ENCODE measurements around the gene PIK3CD.

Gene PIK3CD

DNA sequence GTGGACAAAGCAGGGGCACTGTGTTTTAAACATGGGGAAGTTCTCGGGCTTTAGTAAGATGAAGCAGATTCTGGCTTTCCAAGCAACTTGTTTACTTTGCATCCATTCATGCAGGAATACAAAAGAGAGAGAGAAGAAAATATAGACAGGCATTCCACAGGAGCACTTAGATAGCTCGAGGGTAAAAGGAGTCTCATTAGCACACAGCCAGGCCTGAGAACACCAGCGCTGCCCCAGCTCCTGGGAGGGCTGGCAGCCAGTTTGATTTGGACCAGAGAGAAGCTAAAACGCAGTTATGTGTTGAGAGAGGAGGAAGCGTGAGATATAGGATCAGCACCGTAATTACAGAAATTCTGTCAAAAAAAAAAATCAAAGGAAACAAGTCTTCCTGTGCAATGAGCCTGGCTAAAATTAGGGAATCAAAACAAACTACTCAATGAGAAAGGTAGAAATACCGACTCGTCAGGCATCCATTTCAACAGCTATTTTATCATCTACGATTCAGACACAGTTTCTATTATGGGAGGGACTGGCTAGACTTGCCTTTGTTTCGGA is 104.0 kb downstream of the PIK3CD start:
- TF ChIP-seq, protein P1, sequence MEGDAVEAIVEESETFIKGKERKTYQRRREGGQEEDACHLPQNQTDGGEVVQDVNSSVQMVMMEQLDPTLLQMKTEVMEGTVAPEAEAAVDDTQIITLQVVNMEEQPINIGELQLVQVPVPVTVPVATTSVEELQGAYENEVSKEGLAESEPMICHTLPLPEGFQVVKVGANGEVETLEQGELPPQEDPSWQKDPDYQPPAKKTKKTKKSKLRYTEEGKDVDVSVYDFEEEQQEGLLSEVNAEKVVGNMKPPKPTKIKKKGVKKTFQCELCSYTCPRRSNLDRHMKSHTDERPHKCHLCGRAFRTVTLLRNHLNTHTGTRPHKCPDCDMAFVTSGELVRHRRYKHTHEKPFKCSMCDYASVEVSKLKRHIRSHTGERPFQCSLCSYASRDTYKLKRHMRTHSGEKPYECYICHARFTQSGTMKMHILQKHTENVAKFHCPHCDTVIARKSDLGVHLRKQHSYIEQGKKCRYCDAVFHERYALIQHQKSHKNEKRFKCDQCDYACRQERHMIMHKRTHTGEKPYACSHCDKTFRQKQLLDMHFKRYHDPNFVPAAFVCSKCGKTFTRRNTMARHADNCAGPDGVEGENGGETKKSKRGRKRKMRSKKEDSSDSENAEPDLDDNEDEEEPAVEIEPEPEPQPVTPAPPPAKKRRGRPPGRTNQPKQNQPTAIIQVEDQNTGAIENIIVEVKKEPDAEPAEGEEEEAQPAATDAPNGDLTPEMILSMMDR (IDR thresholded peaks at IDR 0.05): no peak

DNA sequence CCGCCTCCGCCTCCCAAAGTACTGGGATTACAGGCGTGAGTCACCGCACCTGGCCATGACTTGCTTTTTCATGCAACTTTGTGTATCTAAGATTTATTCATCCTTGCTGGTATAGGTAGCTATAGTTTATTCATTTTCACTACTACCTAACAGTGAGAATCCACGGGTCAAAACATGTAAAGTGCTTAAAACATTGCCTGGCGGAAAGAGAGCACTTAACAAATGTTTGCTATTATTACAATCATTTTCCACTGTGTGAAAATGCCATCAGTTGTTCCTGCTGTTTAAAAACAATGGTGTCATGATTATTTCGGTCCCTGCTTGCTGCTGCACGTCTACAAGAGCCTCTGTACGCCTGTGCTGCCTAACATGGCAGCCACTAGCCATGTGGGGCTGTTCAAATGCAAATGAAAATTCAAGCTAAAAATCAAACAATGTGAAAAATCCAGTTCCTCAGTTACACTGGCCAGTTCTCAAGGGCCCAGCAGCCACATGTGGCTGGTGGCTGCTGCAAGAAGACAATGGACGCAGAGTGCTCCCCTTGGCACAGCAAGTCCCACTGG is 107.1 kb downstream of the PIK3CD start:
- TF ChIP-seq, protein P1 (IDR thresholded peaks at IDR 0.05): no peak

DNA sequence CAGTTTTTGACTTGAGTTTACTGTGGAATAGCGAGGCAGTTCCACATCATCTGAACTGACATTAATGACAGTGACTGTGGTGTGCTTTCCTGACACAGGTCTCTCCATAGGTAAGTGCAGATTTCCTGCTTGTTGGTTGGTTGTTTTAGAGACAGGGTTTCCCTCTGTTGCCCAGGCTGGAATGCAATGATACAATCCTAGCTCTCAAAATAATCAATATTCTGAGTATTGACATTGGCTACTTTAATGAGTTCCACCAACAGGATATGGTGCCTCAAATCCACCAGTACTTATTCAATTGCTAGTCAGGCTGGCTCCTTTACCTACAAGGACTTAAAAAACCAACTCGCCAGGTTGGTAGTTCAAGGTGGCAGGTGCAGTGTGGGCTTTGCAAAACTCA is 108.4 kb downstream of the PIK3CD start:
- TF ChIP-seq, protein P1 (IDR thresholded peaks at IDR 0.05): no peak

DNA sequence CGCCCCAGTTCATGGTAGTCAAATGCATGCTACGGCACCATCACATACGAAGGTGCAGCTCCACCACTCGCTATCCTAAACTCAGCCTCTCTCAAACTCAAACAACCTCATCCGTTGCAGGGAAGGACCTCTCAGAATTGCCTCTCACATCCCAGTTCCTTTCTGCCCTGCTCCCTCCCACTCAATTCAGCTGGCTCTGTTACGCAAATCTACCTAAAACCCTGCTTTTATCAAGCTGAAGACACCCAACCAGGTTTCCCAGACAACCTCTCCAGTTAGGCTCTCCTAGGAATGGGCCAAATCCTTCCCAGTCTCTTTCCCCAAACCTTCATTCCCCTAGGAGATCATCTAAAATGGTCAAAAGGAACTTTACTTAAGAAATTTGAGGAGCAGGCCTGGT is 109.3 kb downstream of the PIK3CD start:
- TF ChIP-seq, protein P1 (IDR thresholded peaks at IDR 0.05): no peak

DNA sequence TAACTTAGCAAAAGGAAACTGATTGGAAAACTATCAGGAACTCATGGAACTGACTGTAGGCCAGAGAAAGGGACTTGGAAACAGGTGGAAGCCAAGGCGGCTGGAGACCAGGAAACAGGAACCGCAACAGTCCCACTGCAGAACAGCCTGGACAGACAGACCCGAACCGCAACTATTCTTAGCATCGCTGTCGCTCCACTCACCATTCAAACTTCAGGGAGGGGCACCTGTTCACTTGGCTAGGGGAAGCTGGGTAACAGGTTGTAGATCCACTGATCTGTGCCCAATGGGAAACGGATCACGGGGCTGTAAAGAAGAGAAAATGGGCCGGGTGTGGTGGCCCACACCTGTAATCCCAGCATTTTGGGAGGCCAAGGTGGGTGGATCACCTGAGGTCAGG is 110.3 kb downstream of the PIK3CD start:
- TF ChIP-seq, protein P1 (IDR thresholded peaks at IDR 0.05): no peak

DNA sequence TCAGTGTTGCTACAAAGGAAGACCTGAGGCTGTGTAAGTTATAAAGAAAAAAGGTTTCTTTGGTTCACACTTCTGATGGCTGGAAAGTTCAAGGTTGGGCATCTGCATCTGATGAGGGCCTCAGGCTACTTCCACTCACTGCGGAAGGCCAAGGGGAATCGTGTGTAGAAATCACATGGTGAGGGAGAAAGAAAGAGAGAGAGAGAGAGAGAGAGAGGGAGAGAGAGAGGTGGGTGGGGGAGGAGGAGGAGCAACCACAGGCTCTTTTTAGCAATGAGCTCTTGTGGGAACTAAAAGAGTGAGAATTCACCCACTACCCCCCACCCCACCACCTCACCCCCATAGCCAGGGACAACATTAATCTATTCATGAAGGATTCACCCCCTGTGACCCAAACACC is 112.4 kb downstream of the PIK3CD start:
- TF ChIP-seq, protein P1 (IDR thresholded peaks at IDR 0.05): no peak

DNA sequence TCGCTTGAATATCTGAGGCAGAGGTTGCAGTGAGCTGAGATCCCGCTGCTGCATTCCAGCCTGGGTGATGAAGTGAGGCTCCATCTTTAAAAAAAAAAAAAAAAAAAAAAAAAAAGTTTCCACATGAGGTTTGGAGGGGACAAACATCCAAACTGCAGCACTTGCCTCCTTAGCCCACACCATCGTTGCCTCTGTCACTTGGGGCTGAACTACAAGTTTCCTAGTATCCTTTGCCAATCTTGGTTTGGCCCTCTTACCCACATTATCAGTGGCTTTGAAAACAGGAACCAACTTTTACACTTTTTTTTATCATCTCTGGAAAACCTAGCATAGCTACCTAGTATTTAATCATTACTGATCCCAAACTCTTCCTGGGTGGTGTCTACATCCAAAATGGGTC is 113.0 kb downstream of the PIK3CD start:
- TF ChIP-seq, protein P1 (IDR thresholded peaks at IDR 0.05): no peak

Data from LNCAP (cell line).